Testis (tissue), 3 donors: ENCODE results near the gene FRMD5. TPM values are rescaled to one million over a fixed set of nuclear protein-coding genes. Genes with fewer than 3 reads are reported as not detected.

Experiments used
- DNase-seq: peaks from one replicate; pipeline ENCODE4 v3.0.0-alpha.2; 2019
- H3K27ac ChIP-seq, 2 donors: fragments of 200-600 bp; sonication (generic); one replicate each; pipeline ENCODE4 v1.5.1; 2019
- H3K27me3 ChIP-seq: fragments of 200-600 bp; sonication (generic); one replicate; pipeline ENCODE4 v1.5.1; 2019
- H3K36me3 ChIP-seq: fragments of 200-600 bp; sonication (generic); one replicate; pipeline ENCODE4 v1.5.1; 2017; ENCODE audit warnings: low read depth; ENCODE audit errors: missing control alignments
- H3K4me1 ChIP-seq: fragments of 200-600 bp; sonication (generic); one replicate; pipeline ENCODE4 v1.5.1; 2019
- H3K4me3 ChIP-seq, 2 donors: fragments of 200-600 bp; sonication (generic); one replicate each; pipeline ENCODE4 v1.5.1; 2017 to 2019
- H3K9me3 ChIP-seq: fragments of 200-600 bp; sonication (generic); one replicate; pipeline ENCODE4 v1.5.1; 2017
- CTCF ChIP-seq, 3 experiments: fragments of 450-650 bp in 2 of 3; fragments of 200-600 bp in 1 of 3; sonication (generic) in 1 of 3; IDR thresholded peaks; one replicate each; pipeline ENCODE4 v1.5.1; 2016 to 2019; ENCODE audit warnings: antibody characterized with exemption in 3 of 3, mild to moderate bottlenecking in 2 of 3, moderate library complexity in 1 of 3
- POLR2A ChIP-seq: fragments of 450-650 bp; IDR thresholded peaks from one replicate; pipeline ENCODE4 v1.6.1; 2017; ENCODE audit warnings: antibody characterized with exemption, mild to moderate bottlenecking, moderate library complexity
- WGBS, 2 donors: methylation state at CpG; one replicate each; pipeline ENCODE4 v1.1.5; 2018; 5-methylcytosine and 5-hydroxymethylcytosine counted together
- intact Hi-C: fragments of 100-400 bp; cut with DNase I; formaldehyde crosslinking; loops from one replicate; pipeline ENCODE4 v1.15.1; 2023; ENCODE audit warnings: low total_unique reads
- polyA plus RNA-seq: library from polyadenylated mRNA; stranded (reverse); fragments of 350-450 nt; fragmentation: Illumina TruSeq; extraction: RNeasy Lipid Tissue Mini Kit (QIAGEN cat#74804); gene quantifications from one replicate; pipeline ENCODE4 v1.2.3, GENCODE V29; 2014; ENCODE audit warnings: low read depth, low replicate concordance; ENCODE audit not compliant: insufficient read depth
- total RNA-seq, 2 donors: library from RNA; depleted of rRNA; stranded (reverse); fragments of >200 nt; gene quantifications; one replicate each; pipeline ENCODE4 v1.2.3, GENCODE V29; 2016

Gene FRMD5
- total and polyA plus RNA-seq, 3 donors from 2014 or later, result 10.5 to 12.3 (median 10.6) TPM

- H3K4me1 ChIP-seq, result peaks cover 27% of the 10 kb centered on the region
- DNase-seq, result peak; percentile 81
- H3K27ac ChIP-seq, result peak overlapping the region in 1 of 2 donors; percentile 48
- intact Hi-C loops, result no loop called here
- WGBS, 2 donors, result 45 to 56% methylated on average over 4 of the region's 4 CpGs
- H3K9me3 ChIP-seq, result no peaks in the 10 kb centered on the region
- no peak overlapping the region for H3K4me3 ChIP-seq
- no peaks in the 10 kb centered on the region for H3K27me3 ChIP-seq
- TF ChIP-seq CTCF (IDR thresholded peaks at IDR 0.05), result no peak
- no peak for TF ChIP-seq POLR2A
- no peaks in the 10 kb centered on the region for H3K36me3 ChIP-seq
Observed at GRCh38 chr15:43911235-43911781, 283.8 kb downstream of the FRMD5 start.

- TF ChIP-seq CTCF (IDR thresholded peaks at IDR 0.05) (no peak), POLR2A (no peak)
- H3K4me3 ChIP-seq, result no peak overlapping the region
- intact Hi-C loops, result loop anchor here (10.0 kb wide), 1 partner anchor 316 kb away; no protein-coding TSS in a partner anchor
Observed at GRCh38 chr15:43908516-43909050, 286.5 kb downstream of the FRMD5 start.

GRCh38 chr15:43905755-43906154 lies 289.3 kb downstream of the FRMD5 start:
- Histone ChIP-seq H3K27me3 (no peaks in the 10 kb centered on the region), H3K9me3 (no peaks in the 10 kb centered on the region), H3K4me1 (peaks cover 7% of the 10 kb centered on the region), H3K27ac (no peak overlapping the region), H3K36me3 (no peaks in the 10 kb centered on the region), H3K4me3 (no peak overlapping the region)
- no peak for DNase-seq
- no peak for TF ChIP-seq POLR2A
- TF ChIP-seq CTCF (IDR thresholded peaks at IDR 0.05), result no peak
- 93 to 95% methylated on average over 7 of the region's 7 CpGs for WGBS, 2 donors
- intact Hi-C loops, result loop anchor here (10.0 kb wide), 1 partner anchor 319 kb away; no protein-coding TSS in a partner anchor

More at GRCh38 chr15:43908516-43909050, 286.5 kb downstream of the FRMD5 start:
- Histone ChIP-seq H3K9me3 (no peaks in the 10 kb centered on the region), H3K4me1 (peaks cover 7% of the 10 kb centered on the region), H3K27ac (peak overlapping the region in 1 of 2 donors; percentile 68), H3K36me3 (no peaks in the 10 kb centered on the region), H3K27me3 (no peaks in the 10 kb centered on the region)
- WGBS, 2 donors, result 68 to 70% methylated on average over 4 of the region's 4 CpGs
- no peak for DNase-seq

GRCh38 chr15:43903864-43904290 lies 291.2 kb downstream of the FRMD5 start:
- TF ChIP-seq CTCF (IDR thresholded peaks at IDR 0.05) (peak; percentile 88 to 93 (median 89)), POLR2A (no peak)
- H3K27me3 ChIP-seq, result no peaks in the 10 kb centered on the region
- H3K27ac ChIP-seq, result no peak overlapping the region
- no peaks in the 10 kb centered on the region for H3K9me3 ChIP-seq
- no peaks in the 10 kb centered on the region for H3K36me3 ChIP-seq
- intact Hi-C loops, result loop anchor here (10.0 kb wide), 1 partner anchor 321 kb away; no protein-coding TSS in a partner anchor
- DNase-seq, result peak; percentile 79
- H3K4me3 ChIP-seq, result no peak overlapping the region
- peaks cover 25% of the 10 kb centered on the region for H3K4me1 ChIP-seq
- 21 to 23% methylated on average over 8 of the region's 8 CpGs for WGBS, 2 donors

GRCh38 chr15:43901495-43901894 lies 293.6 kb downstream of the FRMD5 start:
- peaks cover 25% of the 10 kb centered on the region for H3K4me1 ChIP-seq
- H3K36me3 ChIP-seq, result no peaks in the 10 kb centered on the region
- no peaks in the 10 kb centered on the region for H3K9me3 ChIP-seq
- DNase-seq, result no peak
- H3K27ac ChIP-seq, result peak overlapping the region in 1 of 2 donors; percentile 3
- intact Hi-C loops, result loop anchor here (10.0 kb wide), 1 partner anchor 323 kb away; no protein-coding TSS in a partner anchor
- no peaks in the 10 kb centered on the region for H3K27me3 ChIP-seq
- no peak overlapping the region for H3K4me3 ChIP-seq
- WGBS, 2 donors, result 86 to 89% methylated on average over 10 of the region's 10 CpGs
- no peak for TF ChIP-seq POLR2A
- no peak for TF ChIP-seq CTCF (IDR thresholded peaks at IDR 0.05)
